Activated naive CD8-positive, alpha-beta T cell treated with anti-CD3 and anti-CD28 coated beads, Interleukin-2, amount 50 U/mL, for 24 hours (primary cell): ENCODE measurements around the gene GNAO1.

Experiments used
- ATAC-seq: fragments of 150-1000 bp; cut with Tn5 transposase; one replicate; pipeline ENCODE4 v1.10.0; 2021
- DNase-seq: peaks from one replicate; pipeline ENCODE4 v3.0.0; 2021
- H3K27ac Mint-ChIP-seq: one replicate; pipeline ENCODE4 v1.8.0; 2021; ENCODE audit warnings: mild to moderate bottlenecking, mixed read lengths
- H3K27me3 Mint-ChIP-seq: one replicate; pipeline ENCODE4 v1.8.0; 2021; ENCODE audit warnings: mixed read lengths
- H3K36me3 Mint-ChIP-seq: one replicate; pipeline ENCODE4 v1.8.0; 2021; ENCODE audit warnings: low read depth, mixed read lengths
- H3K4me1 Mint-ChIP-seq: one replicate; pipeline ENCODE4 v1.8.0; 2021; ENCODE audit warnings: mixed read lengths
- H3K4me3 Mint-ChIP-seq: one replicate; pipeline ENCODE4 v1.8.0; 2021; ENCODE audit warnings: mild to moderate bottlenecking, moderate library complexity, mixed read lengths
- H3K9me3 Mint-ChIP-seq: one replicate; pipeline ENCODE4 v1.8.0; 2021; ENCODE audit warnings: mixed read lengths

GNAO1 gene

GRCh38 chr16:56337858-56338325 is 146.6 kb downstream of the GNAO1 start:
- Mint-ChIP-seq H3K4me3 (no peak overlapping the region), H3K27ac (no peak overlapping the region), H3K9me3 (no peaks in the 10 kb centered on the region), H3K27me3 (no peaks in the 10 kb centered on the region), H3K36me3 (no peaks in the 10 kb centered on the region), H3K4me1 (no peaks in the 10 kb centered on the region)
- ATAC-seq, result no peak
- no peak for DNase-seq

GRCh38 chr16:56338566-56339318 is 147.5 kb downstream of the GNAO1 start:
- H3K27ac Mint-ChIP-seq, result no peak overlapping the region

GRCh38 chr16:56339431-56340195 is 148.3 kb downstream of the GNAO1 start:
- Mint-ChIP-seq H3K27me3 (no peaks in the 10 kb centered on the region), H3K4me1 (no peaks in the 10 kb centered on the region), H3K27ac (no peak overlapping the region), H3K9me3 (no peaks in the 10 kb centered on the region), H3K4me3 (no peak overlapping the region), H3K36me3 (no peaks in the 10 kb centered on the region)
- ATAC-seq (no peak), DNase-seq (no peak)

More at GRCh38 chr16:56338566-56339318, 147.5 kb downstream of the GNAO1 start:
- H3K4me1 Mint-ChIP-seq, result no peaks in the 10 kb centered on the region
- ATAC-seq (no peak), DNase-seq (no peak)
- no peak overlapping the region for H3K4me3 Mint-ChIP-seq
- no peaks in the 10 kb centered on the region for H3K36me3 Mint-ChIP-seq
- H3K27me3 Mint-ChIP-seq, result no peaks in the 10 kb centered on the region
- H3K9me3 Mint-ChIP-seq, result no peaks in the 10 kb centered on the region

- DNase-seq (no peak), ATAC-seq (no peak)
- H3K9me3 Mint-ChIP-seq, result no peaks in the 10 kb centered on the region
- H3K36me3 Mint-ChIP-seq, result no peaks in the 10 kb centered on the region
- no peak overlapping the region for H3K4me3 Mint-ChIP-seq
- no peak overlapping the region for H3K27ac Mint-ChIP-seq
- no peaks in the 10 kb centered on the region for H3K4me1 Mint-ChIP-seq
- H3K27me3 Mint-ChIP-seq, result no peaks in the 10 kb centered on the region
These were observed 149.1 kb downstream of the GNAO1 start for GRCh38 chr16:56340416-56340815.

DNA sequence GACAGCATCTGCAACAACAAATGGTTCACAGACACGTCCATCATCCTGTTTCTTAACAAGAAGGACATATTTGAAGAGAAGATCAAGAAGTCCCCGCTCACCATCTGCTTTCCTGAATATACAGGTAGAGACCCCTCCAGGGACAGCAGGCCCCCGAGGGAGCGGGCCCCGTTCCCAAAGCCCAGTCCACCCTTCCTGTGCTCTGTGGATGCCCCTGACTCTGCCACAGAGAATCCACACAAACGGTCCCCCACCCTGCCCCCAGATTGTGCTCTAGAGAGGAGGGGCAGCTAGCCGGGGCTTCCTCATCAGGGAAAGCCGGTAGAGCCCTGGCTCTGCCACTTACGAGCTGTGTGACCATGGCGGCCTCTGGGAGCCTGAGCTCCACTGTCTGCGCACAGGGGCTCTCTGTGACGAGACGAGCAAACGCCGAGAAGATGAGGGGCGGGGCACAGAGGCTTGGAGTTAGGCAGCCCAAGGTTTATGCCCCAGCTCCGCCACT is 149.6 kb downstream of the GNAO1 start:
- no peaks in the 10 kb centered on the region for H3K27me3 Mint-ChIP-seq
- no peaks in the 10 kb centered on the region for H3K36me3 Mint-ChIP-seq
- ATAC-seq, result no peak
- H3K4me1 Mint-ChIP-seq, result no peaks in the 10 kb centered on the region
- no peaks in the 10 kb centered on the region for H3K9me3 Mint-ChIP-seq
- H3K27ac Mint-ChIP-seq, result no peak overlapping the region
- no peak overlapping the region for H3K4me3 Mint-ChIP-seq
- no peak for DNase-seq

DNA sequence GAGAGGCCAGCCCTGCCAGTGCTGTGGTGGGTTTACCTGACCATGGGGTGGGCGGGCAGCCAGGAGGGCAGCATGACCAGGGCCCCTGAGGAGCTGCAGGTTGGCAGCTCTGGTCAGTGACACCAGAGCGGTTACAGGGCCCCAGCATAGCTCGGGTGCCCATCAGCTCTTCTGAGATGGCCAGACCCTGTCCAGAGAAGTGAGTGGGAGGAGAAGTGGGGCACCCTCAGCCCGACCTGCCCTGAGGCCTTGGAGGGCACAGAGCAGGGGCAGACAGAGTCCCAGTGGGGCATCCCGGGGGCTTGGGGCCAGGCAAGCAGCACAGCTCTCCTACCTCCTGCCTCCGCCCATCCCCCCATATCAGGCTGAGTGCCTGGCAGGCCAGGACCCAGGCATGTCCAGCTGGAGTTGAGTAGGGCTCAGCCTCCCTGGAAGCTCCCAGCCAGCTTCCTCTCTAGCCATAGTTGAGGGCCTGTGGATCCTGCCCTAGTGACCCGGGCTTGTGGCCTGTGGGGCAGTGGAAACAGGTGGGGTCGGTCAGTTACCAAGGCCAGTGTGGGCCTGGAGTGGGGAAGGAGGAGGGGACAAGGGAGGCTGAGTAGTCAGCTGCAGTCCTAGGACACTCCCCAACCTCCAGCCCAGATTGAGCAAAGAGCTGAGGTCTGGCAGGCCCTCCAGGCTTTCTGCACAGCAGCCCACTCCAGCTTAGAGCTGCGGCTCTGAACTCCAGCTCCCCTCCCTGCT is 150.5 kb downstream of the GNAO1 start:
- no peaks in the 10 kb centered on the region for H3K27me3 Mint-ChIP-seq
- no peak overlapping the region for H3K27ac Mint-ChIP-seq
- H3K36me3 Mint-ChIP-seq, result no peaks in the 10 kb centered on the region
- H3K4me1 Mint-ChIP-seq, result no peaks in the 10 kb centered on the region
- no peak for DNase-seq
- no peak overlapping the region for H3K4me3 Mint-ChIP-seq
- H3K9me3 Mint-ChIP-seq, result no peaks in the 10 kb centered on the region
- no peak for ATAC-seq

GRCh38 chr16:56343661-56344517 is 152.6 kb downstream of the GNAO1 start:
- Mint-ChIP-seq H3K4me3 (no peak overlapping the region), H3K27ac (no peak overlapping the region), H3K4me1 (no peaks in the 10 kb centered on the region), H3K9me3 (no peaks in the 10 kb centered on the region), H3K27me3 (no peaks in the 10 kb centered on the region), H3K36me3 (no peaks in the 10 kb centered on the region)
- DNase-seq (no peak), ATAC-seq (no peak)

DNA sequence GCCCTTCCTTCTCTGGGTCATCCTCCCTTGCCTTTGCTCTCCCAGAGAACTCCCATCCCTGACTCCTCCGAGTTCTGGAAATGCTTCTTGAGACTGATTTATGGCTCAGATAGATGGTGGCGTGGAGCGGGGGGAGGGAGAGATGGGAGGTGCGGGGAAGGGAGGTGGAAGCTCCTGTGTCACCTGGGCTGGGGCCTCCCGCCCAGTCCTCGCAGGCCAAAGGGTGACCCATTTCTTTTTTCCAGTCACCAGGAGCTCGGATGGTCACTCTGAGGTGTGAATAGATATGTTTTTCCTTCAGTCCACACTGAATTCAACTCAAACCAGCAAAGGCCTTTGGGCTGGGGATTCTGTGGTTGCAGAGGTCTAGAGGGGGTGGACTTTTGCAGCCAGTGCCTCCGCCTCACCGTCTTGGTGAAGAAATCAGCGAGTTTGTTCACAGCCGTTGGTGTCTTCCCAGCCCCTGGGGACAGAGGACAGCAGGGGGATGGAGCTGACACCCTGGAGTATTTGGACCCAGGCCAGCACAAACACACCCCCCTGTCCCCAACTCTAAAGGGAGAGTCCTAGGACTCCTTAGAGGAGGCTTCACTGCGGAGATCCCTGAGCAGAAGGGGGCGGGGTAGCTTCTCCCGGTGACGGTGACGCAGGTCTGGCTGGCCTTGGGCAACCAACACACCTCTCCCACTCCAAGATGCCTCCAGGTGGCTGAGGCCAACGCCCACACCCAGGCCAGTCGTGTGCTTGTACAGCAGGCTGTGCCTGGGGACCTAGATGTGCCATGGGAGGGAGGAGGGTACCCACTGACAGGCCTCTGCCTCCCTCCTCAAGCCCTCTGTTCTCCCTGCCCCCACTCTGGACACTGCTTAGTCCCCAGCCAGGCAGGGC is 153.5 kb downstream of the GNAO1 start:
- no peak overlapping the region for H3K27ac Mint-ChIP-seq
- DNase-seq, result no peak
- no peak overlapping the region for H3K4me3 Mint-ChIP-seq
- H3K27me3 Mint-ChIP-seq, result no peaks in the 10 kb centered on the region
- no peak for ATAC-seq
- H3K9me3 Mint-ChIP-seq, result no peaks in the 10 kb centered on the region
- H3K36me3 Mint-ChIP-seq, result no peaks in the 10 kb centered on the region
- H3K4me1 Mint-ChIP-seq, result no peaks in the 10 kb centered on the region

DNA sequence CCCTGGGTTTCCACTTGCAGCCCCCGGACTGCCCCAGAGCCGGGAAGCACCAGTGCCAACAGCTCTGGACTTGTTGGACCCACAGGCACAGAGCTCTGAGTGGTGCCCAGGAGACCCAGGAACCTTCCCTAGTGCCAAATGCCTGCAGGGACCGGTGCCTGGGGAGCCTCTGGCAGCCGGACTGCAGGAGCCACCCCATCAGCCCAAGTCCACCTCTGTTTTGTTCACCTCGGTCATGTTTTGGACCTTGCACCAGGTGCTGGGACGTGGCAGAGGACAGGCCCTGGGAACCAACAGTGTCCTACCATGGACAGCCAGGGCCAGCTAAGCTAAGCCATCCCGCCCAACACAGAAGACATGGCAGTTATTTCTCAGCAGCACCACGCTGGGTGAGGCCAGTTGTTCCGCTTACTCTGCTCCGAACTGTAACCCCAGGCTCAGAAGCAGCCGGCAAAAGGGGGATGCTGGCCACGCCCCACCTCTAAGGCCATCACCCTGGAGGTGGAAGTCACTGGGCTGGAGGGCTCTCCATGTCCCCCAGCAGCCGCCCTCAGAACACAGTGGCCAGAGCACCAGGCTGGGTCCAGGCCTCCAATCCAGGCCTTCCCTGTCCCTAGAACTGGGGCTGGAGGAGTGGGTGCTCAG is 154.2 kb downstream of the GNAO1 start:
- H3K4me1 Mint-ChIP-seq, result no peaks in the 10 kb centered on the region
- H3K9me3 Mint-ChIP-seq, result no peaks in the 10 kb centered on the region
- no peaks in the 10 kb centered on the region for H3K27me3 Mint-ChIP-seq
- no peak for ATAC-seq
- H3K4me3 Mint-ChIP-seq, result no peak overlapping the region
- DNase-seq, result no peak
- H3K27ac Mint-ChIP-seq, result no peak overlapping the region
- no peaks in the 10 kb centered on the region for H3K36me3 Mint-ChIP-seq

- DNase-seq, result no peak
- no peaks in the 10 kb centered on the region for H3K9me3 Mint-ChIP-seq
These were observed 155.0 kb downstream of the GNAO1 start for GRCh38 chr16:56346131-56346890.

DNA sequence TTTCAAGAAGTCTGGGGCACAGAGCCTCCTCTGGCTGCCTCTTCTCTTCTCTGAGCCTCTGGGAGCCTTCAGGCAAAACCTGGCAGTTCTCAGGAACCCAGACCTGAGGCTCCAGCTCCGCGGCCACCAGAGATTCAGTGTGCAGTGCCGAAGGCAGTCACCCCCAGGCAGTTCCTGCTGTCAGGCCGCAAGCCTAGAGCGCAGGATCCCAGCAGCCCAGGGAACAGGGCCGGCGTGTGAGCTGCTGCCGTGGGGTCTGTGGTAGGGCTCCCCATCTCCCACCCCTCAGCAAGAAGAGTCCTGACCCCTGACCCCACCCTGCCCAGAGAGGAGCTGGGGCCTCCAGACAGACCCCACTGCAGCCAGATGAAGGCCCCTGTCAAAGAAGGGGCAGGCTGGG is 155.9 kb downstream of the GNAO1 start:
- Mint-ChIP-seq H3K4me3 (no peak overlapping the region), H3K27me3 (peaks cover 2% of the 10 kb centered on the region), H3K27ac (no peak overlapping the region), H3K4me1 (no peaks in the 10 kb centered on the region), H3K9me3 (no peaks in the 10 kb centered on the region), H3K36me3 (no peaks in the 10 kb centered on the region)
- DNase-seq (no peak), ATAC-seq (no peak)

More at GRCh38 chr16:56346131-56346890, 155.0 kb downstream of the GNAO1 start:
- Mint-ChIP-seq H3K36me3 (no peaks in the 10 kb centered on the region), H3K27ac (no peak overlapping the region), H3K4me3 (no peak overlapping the region), H3K27me3 (peaks cover 2% of the 10 kb centered on the region), H3K4me1 (no peaks in the 10 kb centered on the region)
- no peak for ATAC-seq

DNA sequence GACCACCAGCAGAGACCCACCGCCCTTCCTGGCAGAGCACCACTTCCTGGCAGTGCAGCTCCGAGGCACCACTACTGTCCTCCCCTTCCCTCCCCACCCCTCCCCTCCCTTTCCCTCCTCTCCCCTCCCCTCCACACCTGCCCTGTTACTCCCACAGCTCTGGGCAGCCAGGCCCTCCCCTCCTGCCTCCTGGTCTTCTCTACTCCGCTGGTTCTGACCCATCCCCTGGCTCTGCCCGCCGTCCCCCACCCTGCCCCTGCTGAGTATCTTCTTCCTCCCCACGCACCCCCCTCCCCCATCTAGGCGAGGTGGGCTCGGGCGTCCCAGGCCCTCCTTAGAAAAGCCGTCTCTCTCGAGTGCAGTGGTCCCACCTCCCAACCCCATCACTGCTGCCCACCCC is 156.4 kb downstream of the GNAO1 start:
- Mint-ChIP-seq H3K27me3 (peaks cover 2% of the 10 kb centered on the region), H3K4me1 (no peaks in the 10 kb centered on the region), H3K9me3 (no peaks in the 10 kb centered on the region), H3K36me3 (no peaks in the 10 kb centered on the region), H3K27ac (no peak overlapping the region), H3K4me3 (no peak overlapping the region)
- ATAC-seq, result no peak
- DNase-seq, result no peak
